Cortex of kidney (tissue), 1 donor: ENCODE measurements around the gene ECI2.
A peak's percentile ranks its signal among the peaks of the same experiment; 100 is the strongest.

Experiments
- DNase-seq: peaks from one replicate; lab custom pipeline; 2025; lab: John Stamatoyannopoulos, UW

ECI2 gene, protein sequence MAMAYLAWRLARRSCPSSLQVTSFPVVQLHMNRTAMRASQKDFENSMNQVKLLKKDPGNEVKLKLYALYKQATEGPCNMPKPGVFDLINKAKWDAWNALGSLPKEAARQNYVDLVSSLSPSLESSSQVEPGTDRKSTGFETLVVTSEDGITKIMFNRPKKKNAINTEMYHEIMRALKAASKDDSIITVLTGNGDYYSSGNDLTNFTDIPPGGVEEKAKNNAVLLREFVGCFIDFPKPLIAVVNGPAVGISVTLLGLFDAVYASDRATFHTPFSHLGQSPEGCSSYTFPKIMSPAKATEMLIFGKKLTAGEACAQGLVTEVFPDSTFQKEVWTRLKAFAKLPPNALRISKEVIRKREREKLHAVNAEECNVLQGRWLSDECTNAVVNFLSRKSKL

DNA sequence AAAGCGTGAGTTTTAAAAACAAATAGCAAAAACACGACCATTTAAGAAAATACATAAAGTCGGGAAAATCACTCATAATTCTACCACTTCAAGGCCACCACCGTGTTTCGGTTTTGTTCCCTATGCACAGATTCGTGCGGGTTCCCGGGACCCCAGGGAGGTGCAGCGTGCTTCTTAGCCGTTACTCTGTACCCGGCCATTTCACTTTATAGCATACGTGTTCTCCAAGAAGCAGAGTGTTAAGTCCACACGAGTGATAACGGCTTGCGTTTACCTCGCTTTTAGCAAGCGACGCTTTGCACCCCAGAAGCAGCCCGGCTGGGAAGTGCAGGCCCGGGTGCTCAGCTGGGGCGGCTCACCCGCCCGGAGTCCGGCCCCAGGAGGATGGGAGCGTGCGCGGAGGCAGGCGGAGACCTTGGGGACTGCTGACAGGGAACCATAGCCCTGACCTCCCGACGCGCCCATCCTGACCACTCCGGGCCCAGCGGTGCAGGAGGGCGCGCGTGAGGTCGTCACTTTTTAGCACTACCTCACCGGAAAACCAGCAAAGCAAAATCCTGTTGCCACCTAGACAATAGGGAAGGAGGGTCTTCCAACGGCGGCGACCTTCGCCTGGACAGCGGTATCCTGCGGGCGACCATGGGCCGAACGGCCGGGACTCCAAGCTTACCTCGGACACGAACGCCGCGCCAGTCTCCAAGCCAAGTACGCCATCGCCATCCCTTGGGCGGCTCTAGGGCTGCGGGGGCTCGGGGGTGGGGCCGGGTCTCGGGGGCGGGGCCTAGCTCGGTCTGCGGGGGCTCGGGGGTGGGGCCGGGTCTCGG, at the start of gene ECI2:
TSS of gene ECI2 (minus strand) at position 735 of the 824 bp plus-strand sequence. CDS start at position 720, 15 bp downstream.
- peak; percentile 80 for DNase-seq

DNA sequence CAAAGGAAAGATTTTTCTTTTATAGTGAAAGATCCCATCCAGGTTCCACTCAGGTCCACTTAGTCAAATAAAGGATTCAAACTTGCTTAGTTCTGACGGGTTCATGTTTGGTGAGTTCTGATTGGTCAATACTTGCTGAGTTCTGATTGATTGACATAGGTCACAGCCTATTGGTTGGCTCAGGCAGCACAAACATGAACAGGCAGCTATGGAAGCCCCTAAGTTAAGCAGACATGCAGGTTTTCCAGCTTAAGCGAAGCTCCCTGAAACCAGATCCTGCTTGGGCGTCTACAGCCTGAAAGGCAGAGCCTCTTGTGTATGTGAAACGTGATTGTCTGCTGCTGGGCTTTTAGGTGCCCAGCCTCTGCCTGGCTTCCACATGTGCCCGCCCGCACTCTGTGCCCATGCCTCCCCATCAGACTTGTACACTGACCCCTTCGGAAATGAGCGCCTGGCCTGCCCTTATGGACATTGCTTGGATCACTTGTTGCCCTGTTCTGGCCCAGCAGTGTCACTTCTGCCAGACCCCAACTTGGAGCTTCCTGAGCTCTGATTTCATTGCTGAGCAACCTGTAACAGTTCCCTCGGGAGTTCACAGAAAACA, 45.4 kb upstream of the ECI2 start:
- no peak for DNase-seq

DNA sequence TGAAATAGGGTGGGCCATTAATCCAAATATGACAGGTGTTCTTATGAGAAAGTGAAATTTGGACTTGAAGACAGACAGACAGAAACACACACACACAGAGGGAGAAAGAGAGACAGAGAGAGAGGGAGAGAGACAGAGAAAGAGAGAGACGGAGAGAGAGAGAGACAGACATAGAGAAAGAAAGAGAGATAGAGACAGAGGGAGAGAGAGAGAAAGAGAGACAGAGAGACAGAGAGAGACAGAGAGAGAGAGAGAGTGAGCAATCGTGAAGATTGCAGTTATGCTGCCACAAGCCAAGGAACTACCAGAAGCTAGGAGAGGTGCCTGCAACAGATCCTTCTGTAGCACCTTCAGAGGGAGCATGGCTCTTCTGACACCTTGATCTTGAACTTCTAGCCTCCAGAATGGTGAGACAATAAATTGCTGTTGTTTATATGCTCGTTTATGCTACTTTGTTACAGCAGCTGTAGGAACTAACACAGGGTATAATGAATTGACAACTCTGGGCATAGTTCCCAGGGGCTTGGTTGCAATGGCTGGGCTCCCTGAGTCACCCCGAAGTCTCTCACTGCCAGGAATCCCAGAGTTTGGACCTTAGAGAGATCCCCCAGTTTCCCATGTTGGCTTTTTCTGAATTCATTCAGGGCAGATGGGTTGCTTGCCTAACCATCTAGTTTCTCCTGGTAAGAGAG, 44.7 kb upstream of the ECI2 start:
- no peak for DNase-seq

DNA sequence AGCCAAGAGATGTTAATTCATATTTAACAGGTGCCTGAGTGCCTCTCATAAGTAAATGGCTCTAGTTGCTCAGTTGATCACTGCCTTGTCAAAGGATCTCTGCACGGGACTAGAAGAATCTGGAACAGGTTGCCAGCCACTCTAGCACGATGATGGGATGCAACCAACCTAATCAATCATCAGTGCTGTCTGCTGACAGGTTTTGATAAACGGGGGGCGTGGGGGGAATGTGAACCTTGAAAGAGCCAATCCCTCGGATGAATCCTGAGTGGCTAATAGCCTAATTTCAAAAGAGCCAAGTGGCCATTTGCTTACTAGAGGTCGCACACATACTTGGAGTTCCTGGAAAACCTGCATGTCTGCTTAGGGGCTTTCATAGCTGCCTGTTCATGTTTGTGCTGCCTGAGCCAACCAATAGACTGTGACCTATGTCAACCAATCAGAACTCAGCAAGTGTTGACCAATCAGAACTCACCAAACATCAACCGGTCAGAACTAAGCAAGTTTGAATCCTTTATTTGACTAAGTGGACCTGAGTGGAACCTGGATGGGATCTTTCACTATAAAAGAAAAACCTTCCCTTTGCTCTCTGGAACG, 43.5 kb upstream of the ECI2 start:
- DNase-seq = no peak

DNA sequence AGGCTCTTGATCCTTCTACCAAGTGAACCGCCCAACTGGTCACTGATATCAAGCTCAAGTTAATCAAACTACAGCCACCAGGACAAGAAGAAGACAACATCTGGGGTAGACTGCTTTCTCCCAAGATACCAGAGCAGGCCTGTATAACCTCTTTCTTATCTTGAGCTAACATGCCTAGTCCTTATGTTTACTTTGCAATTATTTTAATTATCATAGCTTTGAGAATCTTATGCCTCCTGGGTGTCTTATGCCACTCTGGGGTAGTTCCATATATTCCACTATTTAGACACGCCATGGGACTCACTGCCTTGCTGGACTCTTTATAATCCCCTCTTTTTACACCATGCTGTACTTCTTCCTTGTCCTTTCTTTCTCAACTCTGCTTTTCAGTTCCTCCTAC, 41.5 kb upstream of the ECI2 start:
- no peak for DNase-seq

DNA sequence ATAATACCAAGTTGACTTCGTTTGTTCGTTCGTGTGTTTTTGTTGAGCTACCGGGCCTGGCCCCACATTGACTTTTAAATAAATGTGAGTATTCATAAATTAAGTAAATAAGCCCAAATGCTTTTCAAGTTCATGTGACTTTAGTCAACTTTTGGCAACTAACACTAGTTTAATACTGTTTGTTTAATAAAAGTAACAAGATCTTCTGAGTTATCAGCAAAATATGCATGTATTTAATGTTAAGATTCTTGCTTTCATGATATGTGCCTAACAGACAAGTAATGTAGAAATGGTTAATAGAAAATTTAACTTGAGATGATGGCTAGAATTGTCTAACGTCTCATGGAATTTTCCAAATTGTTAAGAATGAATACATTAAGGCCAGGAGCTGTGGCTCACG, 38.7 kb upstream of the ECI2 start:
- DNase-seq = no peak

DNA sequence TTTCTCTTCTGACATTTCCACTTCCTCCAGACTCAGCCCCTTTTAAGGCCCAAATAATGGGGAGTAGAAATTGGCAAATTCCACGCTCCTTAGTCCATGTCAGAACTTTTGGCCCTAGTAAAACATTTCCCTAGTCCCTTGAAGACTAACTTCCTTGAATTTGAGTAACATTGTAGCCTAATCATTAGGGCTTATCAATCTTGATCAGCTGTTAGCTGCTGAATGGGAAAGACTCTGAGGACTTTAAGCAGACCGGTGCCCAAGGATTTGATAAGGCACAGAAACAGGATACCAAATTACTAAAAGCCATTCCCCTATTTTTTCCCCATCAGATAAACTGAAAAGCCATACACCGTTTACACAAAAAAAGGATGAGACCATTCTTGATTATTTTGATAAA, 37.0 kb upstream of the ECI2 start:
- no peak for DNase-seq

DNA sequence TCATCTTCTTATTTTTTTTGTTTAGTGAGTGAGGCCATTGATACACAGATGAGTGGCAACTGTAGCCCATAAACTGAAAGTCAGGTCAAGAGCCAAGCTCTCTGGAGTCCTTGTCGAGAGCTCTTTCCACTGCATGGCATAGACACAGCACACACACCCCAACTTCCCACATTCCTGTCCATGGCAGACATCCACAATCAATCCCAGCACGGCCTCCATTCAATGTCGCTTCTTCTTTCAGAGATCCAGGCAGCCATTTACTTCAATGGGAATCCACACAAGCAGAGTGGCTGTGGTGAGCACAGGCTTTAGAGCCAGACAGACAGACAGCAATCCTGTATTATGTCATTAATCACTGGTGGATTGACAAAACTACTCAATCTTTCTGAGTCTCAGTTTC, 34.9 kb upstream of the ECI2 start:
- DNase-seq = no peak

DNA sequence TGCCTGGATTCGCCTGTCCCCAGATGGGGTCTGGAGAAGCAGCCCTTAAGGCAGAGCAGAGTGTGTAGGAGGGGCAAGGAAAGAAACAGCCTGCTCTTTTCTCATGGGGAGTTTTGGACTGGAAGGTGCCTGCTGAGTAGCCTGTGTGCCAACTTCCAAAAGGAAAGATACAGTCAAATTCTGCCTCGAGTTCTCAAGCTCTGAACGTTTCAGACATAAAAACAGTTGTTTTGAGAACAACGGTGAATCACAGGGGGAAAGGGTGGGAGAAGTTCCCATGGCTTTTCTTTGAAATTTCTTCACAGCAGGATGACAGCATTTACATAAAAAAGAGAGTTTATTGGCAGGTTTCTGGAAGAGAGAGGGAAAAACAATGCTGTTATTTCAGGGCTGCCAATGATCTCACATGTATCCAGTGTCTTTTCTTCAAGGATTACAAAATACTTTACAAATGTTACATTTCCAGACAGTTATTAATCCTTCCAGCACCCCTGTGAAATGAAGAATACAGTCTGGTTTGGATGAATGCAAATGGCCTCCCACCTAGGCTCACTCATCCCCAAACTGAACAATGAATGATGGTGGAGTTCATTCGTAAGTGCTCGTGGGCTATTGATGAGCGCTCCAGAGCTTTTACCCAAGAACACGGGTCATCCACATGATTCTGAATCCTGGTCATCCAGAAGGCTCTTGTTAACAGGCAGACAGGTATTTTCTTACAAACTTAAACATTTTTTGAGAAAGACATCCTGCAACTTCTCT, 33.8 kb upstream of the ECI2 start:
- no peak for DNase-seq

DNA sequence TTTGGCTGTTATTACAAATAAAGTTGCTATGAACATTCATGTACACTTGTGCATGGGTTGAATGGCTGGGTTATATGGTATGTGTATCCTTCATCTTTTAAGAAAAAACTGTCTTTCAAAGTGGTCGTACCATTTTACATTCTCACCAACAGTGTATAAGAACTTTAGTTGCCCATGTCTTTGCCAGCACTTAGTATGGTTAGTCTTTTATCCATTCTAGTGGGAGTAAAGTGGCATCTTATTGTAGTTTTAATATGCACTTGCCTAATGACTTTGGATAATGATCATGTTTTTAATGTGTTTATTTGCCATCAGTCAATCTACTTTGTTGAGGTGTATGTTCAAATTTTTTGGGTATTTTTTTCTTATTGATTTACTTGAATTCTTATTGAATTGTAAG, 32.5 kb upstream of the ECI2 start:
- no peak for DNase-seq

DNA sequence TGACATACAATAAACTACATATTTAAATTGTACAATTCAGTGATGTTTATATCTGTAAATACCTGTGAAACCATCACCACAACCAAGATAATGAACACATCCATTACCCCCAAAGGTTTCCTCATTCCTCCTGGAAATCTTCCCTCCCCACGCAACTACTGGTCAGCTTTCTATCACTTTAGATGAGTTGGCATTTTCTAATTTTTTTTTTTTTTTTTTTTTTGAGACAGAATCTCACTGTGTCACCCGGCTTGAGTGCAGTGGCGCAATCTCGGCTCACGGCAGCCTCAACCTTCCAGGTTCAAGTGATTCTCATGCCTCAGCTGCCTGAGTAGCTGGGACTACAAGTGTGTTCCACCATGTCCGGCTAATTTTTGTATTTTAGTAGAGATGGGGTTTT, 31.7 kb upstream of the ECI2 start:
- DNase-seq = no peak

DNA sequence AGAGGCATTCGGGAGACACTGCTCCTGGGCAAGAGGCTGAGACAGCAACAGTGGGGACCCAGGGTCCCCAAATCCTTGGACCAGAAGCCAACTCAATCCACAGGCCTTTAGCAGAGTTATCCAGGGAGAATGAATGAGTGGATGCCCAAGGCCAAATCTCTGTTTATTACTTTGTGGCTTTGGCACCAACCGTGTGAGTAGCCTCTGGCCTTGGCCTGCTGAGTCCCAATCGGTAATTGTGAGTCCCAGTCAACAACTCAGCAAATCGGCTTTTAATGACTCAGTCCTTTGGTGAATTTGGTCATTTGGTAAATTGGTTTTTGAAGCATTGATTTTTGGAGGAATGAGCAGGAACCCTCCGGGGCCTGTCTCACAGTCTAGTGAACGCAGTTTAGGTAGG, 29.1 kb upstream of the ECI2 start:
- DNase-seq = no peak

DNA sequence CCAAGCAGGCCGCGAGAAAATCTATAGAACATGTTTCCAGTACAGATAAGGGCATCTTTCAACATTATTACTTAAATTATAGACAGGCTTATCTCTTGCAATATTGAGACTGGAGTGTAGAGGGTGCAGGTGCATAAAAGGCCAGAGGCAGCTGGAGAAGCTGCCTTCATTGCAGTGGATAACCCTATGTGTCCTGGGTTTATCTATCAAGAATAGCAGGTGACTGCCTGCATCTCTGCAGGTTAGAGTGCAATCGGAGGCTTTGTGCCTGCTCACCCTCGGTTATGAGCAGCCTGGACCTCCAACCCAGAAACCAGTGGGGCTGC, 28.7 kb upstream of the ECI2 start:
- DNase-seq = no peak

DNA sequence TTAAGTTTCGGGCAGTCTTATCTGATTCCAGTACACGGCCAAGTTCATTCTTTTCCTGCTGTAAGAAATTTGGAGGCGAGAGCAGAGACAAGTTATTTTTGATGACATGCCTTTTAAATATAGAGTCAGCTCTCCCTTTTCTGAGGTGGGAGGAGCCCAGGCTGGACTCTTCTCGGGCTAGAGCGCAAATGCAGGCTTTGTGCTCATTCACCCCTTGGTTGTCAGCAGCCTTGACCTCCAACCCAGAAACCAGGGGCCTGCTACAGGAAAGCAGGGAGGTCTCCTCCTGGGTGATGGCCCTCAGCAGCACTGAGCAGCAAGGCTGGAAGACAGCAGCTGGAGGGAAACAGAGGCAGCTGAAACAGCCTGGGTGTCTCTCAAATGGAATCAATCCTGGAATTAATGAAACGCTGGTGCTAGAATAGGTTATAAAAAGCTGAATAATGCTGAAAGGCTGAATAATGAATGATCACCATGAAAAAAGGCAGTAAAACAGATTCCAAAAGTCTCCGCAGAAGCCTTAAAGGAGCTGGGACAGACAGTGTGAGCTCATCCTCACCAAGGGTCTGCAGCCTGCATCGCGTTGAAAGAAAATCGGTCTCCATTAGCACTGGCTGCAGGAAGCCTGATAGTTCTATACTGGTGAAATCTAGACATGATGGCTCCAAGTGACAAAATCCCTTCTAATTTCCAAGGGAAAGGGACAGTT, 28.2 kb upstream of the ECI2 start:
- no peak for DNase-seq

DNA sequence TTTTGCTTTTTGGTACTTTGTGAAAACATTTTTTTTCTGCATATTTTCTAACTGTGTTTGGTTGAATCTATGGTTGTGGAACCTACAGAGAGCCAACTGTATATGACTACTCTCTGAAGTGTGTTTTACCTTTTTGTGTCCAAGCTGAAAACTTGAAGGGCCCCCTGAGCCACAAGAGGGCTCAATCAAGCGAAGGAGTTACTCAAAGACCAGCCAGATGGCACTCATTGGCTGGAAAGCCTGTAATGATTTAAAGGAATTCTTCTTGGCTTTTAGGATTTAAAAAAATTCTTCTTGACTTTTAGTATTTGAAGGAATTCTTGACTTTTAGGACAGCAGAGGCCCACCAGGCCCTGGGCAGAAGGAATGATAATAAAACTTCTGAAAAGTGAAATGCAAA, 27.0 kb upstream of the ECI2 start:
- DNase-seq = no peak

DNA sequence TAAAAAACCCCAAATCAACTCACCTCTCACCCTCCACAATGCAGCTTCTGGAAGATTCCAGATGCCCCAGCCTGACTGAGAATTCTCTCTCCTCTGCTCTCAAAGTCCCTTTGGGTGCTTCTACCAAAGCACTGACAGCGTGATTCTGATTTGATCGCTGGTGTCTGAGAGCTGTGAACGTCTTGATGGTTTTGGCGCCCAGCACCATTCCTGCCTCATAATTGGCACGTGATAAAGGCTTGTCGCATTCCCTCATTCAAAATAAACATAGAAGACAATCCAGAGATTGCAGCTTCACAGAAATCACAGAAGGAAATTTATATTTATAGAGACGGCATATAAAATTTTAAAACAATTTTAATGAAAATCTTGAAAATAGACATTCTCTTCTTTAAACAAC, 24.1 kb upstream of the ECI2 start:
- no peak for DNase-seq

DNA sequence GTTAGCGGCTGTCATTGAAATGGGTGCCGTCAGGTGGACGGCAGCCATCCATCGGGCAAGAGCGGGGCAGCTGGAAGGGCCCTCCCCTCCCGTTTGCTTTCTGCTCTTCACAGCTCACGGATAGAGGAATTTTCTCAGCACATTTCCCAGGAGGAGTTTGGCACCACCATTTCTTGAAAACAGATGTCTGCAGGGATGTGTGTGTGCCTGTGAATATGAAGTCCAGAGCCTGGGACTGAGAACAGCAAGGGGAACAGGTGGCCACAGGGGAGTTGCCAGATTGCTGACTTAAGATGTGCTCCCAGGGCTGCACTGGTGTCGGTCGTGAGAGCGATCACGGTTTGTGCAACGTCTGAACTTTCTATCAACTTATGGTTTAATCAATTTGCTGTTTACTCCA, 22.1 kb upstream of the ECI2 start:
- DNase-seq = no peak

DNA sequence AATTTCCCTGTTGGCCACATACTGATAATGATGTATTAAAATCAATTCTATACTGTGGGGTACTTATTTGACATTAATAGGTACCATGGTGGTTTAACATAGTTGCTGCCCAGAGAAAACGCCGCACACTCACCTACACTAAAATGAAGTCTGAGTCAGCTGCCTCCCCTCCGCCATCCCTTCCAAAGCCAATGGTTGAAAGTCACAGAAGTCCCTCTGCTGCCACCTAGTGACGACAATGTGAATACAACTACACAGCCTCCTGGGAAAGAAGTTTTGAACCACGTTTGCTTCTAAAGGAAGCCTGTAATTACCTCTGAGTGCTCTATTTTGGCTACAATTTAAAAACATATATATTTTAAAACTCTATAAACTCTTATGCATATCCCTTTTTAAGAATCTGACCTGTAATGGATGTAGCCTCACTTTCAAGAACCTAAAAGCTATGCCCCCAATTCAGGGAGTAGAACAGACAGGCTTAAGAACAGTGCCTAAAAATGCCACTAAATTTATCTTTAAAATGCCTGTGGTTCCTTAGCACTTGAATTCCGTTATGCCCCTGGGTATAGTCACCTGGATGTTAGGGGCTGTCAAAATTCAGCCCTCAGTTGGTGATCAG, 20.6 kb upstream of the ECI2 start:
- no peak for DNase-seq

DNA sequence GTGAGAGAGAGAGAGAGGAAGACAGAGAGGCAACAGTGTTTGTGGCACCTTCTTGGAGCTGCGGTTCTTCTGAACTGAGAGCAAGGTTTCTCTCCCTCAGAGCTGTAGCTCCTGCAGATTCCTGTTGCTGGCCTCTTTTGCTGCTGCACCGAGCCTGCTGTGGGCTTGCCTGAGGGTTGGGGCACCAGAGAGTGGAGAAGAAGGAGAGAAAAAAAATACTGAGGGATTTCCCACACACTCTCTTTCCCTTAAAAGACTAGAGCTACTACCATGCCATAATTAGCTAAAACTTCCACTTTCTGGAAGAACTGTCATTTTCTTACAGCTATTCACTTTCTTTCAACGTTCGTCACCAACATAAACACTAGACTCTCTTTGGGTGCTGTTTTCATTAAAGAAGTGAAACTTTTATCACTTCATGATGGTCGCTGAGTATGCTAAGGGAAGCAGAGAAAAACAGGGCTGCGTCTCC, 18.2 kb upstream of the ECI2 start:
- DNase-seq = no peak

DNA sequence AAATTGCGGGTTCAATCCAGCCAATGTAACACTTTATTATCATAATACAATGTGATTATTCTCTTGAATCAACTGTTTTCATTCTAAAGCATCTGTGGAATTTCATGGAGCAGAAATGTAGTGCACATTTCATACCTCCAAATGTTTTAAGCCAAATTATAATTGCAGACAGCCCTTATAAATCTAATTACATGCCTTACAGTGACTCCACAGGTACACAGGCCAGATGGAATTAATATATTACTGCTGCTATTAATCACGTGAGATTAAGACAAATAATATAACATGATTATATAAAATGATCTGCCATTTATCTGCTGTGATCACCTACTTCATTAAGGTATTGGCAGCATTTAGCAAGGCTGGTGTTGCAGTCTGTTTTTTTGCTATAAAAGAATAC, 9.7 kb upstream of the ECI2 start:
- DNase-seq = no peak
